ENCODE data around the gene ELFN1.

Gene ELFN1

DNA sequence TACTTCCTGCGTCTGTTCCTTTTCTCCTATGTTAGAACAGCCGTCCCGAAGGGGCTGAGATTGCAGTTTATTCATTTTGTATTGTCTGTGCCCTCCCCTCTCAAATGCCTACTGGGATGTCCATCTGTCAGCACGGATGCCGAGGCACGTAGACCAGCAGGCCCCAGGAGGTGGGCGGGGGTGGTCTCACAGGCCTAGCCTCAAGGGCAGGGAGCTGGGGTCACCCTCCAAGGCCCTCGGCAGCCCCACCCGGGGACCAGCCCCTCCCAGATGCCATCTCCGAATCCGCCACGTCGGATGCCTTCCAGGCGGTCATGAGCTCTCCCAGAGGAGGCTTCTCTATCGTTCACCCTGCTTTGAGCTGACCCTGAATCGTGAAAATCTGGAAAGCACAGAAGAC lies 59.7 kb downstream of the ELFN1 start:
- no peak for DNase-seq

DNA sequence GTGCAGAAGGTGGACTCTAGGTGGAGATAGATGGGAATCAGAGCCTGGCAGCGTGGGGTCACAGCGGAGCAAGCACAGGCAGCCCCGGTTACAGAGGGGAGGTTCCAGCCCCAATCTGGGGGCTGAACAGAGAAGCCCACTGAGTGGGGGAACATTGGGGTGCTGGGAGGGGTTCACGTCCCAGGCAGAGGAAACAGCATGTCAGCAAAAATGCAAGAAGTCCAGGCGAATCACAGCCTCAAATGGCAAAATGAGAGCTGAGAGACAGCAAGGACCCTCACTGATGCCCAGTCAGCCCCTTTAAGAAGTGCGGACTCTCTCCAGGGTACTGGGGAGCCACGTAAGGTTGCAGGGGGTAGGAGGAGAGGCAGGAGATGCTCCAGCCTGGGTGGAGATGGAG lies 62.0 kb downstream of the ELFN1 start:
- DNase-seq = no peak

DNA sequence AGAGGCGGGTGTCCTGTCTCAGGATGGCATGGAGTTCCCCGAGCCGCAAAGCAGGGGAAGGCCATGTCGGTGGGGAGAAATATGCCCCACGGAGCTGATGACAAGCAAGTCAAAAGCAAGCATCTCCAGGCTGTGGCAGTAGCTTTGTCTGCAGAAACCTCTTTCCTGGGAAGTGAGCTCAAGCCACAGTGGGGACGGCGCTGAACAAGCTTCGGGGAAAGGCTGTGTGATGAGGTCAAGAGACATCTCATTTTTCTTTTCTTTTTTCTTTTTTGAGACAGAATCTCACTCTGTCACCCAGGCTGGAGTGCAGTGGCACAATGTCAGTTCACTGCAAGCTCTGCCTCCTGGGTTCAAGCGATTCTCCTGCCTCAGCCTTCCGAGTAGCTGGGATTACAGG lies 62.6 kb downstream of the ELFN1 start:
- no peak for DNase-seq

DNA sequence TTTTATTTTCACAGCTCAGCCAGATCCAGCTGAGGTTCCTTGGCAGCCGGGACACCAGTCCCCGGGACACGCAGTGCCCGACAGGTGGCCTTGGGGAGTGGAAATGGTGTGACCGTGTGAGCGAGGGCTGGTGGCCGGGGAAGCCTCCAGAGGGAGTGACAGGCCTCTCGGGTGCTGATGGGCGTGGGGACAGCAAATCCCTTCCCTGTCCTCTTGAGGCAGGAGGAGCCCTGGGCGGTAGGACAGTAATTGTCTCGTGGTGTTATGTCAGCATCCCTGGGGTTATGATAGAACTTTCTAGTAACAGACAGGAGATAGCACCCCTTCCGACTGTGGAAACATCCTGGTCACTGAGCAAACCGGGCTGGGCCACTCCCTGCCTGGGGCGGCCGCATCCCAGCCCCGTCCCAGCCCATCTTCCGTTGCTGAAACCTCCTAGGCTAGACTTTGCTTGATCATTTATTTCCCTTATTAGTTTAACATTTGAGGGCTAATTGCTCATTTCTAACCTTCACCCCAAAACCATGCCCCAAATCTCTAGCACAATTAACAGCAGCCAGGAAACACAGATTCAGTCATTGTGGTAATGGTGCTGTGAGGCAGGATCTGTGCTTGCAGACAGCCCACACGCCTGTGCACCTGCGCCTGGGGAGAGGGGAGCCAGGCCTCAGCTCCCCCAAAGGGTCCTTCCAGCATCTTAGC lies 63.3 kb downstream of the ELFN1 start:
- no peak for DNase-seq

DNA sequence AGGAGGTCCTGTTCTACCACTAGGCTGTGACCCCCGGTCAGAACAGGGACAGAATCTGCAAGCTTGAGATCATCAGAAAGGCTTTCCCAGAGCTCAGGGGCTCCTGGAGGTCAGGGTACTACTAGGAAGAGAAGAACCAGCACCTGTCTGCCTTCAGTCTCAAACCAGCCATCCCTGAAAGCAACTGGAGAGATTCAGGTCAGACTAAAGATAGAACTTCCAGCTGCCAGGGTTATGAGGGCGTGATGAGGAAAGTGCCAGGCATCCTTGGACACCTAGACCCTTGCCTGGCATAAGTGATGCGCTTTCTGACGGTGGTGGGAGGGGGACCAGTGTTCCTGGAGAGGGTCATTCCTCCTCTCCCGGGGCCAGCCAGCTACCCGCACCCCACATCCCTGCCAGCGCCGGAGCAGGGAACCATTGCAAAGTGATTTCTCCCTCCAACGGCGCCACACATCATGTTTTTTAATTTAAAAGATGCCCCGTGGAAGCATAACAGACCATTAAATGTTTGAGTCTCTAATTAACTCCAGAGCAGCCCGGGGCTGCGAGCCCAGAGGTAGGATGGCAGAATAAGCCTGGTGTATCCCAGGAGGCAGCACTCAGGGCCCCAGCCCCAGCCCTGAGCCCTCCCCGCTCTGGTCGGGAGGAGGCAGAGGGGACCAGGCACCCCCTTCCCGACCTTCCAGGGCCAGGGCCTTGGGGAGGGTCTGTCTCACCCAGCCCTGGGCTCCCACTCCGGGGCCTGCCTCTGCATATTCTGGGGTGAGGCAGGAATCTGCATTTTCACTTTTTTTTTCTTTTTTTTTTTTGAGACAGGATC lies 64.0 kb downstream of the ELFN1 start:
- DNase-seq = no peak

DNA sequence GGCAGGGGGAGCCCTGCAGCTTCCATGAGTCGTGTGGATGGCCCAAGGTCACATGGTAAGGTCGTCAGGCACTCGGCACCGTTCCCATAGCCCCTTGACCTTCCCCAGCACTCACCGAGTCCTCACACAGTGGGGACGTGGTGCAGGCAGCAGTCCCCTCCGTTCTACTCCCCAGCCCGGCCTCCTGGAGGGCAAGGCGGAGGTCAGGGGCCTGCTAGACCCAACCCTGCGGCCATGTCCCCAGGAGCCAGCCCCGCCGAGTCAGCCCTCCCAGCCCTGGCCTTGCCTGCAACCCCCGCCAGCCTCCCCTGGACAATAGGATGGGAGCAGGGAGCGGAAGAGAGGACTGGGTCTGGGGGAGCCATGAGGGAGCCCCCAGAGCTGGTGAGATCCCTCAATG lies 65.2 kb downstream of the ELFN1 start:
- DNase-seq = no peak

DNA sequence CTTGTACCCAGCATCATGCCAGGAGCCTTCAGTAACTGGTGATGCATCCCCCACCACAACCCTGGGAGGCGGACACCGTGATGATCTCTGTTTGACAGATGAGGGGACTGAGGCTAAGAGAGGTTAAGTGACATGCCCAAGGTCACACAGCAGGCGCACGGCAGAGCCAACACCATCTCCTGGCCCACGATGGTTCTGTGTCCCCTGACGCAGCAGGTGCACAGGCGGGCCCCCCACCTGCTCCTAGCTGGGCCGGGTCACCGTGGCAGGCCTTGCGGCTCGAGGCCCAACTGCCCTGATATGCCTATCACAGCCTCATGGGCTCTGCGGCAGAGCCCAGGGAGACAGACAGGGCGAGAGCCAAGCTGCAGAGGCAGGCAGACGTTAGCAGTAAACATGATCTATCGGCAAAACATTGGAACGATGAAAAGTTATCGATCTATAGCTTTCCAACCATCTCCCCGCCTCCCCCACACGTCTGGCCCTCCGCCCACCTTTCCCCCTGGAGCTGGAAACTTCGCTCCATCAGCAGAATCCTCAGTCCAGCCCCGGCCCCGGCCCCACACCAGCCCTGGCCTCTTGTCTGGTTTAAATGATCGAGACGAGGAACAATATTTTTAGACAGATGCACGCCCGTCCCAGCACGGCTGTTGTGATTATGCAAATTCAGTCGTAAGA lies 65.9 kb downstream of the ELFN1 start:
- no peak for DNase-seq

DNA sequence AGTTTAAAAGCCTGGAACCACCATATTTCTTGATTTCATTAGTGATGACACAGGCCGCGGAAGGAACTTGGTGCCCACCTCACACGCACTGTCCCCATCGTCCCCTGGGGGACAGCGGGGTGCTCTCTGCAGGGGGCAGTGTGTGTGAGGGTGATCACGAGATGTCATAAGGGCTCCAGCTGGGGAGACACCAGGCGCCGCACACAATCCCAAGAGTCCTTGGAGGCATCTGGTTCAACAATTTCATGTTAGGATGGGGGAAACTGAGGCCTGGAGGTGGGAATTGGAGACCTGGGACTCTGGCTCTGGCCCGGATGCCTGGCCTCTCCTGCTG lies 66.4 kb downstream of the ELFN1 start:
- no peak for DNase-seq

DNA sequence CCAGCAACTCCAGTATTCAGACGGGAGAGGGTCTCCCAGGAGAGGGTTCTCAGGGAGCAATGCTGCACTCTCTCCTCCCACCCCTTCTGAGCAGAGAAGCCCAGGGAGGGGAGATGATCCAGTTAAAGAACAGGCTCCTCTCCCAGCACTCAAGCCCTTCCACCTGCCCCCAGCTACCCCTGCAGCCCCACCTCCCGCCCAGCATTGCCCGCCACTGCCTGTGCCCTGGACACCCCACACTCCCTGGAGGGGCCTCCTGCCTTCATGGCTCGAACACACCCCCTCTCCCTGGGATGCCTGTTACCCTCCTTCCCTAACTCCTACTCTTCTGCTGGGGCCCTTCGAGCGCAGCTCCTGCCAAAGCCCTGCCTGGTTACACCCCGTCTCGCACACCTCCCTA lies 66.8 kb downstream of the ELFN1 start:
- no peak for DNase-seq

DNA sequence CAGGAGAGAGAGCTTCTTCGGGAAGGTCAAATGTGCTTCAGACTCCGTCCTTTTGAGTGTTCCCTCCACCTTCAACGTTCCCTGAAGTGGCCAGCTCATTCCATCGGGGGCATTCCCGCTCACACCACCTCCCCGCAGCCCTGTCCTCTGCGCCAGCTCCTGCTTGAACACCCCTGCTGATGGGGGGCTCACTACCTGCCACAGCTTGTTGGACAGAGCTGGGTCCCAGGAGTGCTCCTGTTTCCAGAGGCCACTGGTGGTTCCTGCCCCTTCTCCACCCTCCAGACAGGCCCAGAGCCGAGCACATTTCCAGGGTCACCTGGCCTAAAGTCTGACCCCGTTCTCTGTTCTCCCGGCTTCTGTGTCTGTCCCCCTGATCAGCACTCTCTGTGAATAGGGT lies 67.4 kb downstream of the ELFN1 start:
- no peak for DNase-seq

DNA sequence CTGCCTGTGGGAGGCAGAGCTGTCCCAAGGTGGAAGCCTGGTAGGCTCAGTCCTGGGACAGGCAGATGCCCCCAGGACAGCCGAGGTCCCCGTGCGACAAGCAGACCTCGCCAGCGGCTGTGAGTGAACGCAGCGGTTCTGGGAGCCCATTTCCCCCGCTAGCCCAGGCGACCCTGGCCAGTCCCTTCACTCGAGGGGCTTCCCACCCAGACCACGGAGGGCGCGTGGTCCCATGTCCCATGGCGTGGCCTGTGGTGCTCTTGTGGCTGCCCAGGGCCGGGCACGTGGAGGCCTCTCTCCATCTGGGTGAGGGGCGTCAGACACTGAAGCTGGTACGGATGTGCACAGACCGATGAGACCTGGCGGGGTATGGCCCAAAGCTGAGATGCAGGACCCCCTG lies 67.9 kb downstream of the ELFN1 start:
- DNase-seq = no peak

DNA sequence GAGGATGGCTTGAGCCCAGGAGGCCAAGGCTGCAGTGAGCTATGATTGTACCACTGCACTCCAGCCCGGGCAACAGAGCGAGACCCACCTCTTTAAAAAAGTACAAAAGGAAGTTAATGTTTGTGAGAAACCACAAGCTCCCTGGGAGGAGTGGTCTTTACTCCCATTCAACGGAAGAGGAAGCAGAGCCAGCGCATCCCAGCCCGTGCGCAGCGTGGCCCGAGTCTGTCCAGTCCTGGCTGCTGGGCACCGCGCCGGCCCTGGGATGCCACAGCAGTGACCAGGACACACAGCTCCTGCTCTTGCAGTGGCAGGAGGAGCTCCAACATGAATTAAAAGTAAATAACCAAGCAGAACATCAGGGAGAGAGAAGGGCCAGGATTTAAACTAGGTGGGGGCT lies 68.4 kb downstream of the ELFN1 start:
- DNase-seq = no peak

DNA sequence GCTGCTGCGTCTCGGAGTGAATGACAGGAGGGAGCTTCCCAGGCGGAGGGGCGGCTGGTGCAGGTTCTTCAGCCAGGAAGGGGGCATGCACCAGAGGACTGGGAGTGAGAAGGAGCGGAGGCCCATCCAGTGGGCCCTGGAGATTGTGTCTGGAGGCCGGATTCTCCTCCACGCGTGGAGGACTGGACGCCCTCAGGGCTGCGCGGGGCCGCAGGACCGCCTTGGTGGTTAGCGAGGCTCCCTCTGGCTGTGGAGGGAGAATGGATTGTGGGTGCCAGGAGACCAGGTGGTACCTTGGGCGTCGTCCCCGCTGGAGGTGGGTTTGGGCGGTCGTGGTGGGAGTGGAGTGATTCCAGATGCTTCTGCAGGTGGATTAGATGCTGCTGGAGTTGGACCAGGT lies 68.9 kb downstream of the ELFN1 start:
- DNase-seq = no peak

DNA sequence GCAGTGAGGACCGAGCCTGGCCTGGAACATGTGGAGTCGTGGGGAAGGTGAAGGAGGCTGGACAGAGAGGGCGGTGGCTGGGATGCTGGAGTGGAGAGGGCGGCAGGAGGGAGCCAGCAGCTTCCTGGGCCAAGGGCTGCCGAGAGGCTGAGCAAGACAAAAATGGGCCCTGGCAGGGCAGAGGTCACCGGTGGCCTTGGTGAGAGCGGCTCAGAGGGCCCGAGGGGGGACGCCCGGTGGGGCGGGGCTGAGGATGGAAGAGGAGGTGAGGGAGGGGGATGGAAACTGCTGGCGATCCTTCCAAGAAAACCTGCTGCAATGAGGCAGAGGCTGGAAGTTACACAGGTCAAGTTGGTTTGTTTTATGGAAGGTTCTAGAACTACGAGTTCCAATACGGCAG lies 69.5 kb downstream of the ELFN1 start:
- no peak for DNase-seq

DNA sequence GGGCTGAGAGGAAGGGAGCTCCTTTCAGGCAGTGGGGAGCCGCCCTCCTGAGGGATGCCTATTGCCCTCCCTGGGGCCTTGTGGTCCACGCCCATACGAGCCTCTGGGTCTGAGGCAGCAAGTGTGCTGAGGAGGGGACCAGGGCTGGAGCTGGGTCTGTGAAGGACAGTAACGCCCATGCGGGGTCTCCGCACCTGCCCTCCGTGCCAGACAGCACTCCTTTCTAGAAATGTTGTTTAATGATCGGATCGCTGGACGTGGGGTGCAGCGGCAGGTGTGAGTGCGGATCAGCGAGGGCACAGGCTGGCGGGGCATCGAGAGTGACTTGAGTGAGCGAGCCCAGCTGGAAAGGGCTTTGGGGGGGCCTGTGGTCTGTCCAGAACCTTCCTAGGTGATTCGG lies 70.1 kb downstream of the ELFN1 start:
- no peak for DNase-seq

DNA sequence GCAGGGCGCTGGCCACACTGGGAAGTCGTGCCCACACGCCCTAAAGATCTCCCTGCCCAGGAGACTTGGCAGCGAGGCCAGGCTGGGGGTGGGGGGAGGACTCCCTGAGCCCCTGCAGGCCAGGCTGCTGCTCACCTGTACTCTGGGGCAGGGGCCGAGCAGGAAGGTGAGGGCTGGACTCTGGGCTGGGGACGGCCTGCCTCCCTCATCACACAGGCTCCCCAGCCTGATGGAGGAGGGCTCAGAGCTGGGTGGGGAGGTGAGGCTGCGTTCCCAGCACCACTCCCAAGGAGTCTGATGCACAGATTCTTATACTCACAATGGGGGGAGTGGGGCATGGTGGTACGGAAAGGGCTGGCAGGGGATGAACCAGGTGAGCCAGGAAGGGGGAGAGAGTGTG lies 71.2 kb downstream of the ELFN1 start:
- no peak for DNase-seq

DNA sequence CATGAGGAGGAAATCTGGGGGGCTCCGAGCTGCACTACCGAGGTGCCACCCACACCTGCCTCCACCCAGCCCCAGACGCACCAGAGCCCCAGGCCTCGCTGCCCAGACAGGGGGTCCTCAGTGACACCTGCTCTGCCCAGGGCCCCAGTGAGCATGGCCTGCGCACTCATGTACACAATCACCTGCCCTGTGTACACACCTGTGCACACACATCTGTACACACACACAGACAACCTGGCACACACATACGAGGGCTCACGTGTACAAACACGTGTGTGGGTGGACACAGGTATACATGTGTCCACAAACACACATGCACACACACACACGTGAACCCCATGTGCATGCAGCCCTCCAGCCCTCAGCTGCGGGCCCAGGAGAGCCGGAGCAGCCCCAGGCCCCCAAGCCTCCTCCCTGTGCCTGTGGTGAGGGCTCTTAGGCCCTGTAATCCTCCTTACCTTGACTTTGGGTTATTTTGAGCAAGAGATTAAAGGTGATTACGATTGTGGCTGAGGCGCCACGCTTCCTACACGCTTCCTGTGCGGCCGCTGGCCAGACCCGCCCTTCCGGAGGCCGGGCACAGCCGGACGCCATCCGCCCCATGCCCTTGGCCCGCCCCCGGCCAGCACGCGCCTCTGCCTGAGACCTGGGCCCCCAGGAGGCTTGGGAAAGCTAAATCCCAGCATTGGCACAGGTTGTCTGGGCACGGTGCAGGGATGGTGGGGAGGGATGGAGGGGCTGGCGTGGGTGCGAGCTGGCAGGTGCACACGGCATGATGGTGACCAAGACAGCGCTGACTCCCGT lies 71.9 kb downstream of the ELFN1 start:
- DNase-seq = no peak

DNA sequence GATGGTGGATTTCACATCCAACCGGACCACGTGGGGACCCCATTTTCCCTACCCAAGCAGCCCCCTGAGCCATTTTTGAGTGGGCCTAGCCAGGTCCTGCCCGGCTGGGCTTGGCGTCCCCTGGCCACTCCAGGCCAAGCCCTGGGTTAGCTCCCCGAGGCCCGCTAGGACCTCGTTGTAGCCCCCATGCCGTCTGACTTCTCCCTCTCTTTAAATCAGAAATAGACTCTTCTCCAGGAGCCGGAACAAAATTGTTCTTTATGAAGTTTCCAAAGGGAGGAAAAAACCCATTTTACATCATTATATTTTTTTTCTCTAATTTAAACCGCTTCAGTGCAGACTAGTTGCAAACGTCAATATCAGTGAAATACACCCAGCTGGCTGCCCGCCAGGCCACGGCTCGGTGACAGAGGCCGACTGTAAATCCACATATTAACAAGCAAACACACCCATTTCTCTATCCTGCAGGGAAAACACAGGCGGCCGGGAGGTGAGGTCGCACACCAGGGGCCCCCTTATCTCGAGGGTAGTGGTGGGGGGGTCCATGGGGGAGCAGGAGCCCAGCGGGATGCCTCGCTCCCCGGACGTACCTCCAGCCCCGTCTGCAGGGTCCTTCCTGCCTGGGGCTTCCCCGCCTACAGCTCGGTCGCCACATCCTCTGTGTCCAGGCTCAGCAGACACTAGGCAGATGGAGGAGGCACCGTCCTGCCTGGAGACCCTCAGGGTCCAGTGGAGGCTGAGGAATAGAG lies 72.7 kb downstream of the ELFN1 start:
- DNase-seq = no peak

DNA sequence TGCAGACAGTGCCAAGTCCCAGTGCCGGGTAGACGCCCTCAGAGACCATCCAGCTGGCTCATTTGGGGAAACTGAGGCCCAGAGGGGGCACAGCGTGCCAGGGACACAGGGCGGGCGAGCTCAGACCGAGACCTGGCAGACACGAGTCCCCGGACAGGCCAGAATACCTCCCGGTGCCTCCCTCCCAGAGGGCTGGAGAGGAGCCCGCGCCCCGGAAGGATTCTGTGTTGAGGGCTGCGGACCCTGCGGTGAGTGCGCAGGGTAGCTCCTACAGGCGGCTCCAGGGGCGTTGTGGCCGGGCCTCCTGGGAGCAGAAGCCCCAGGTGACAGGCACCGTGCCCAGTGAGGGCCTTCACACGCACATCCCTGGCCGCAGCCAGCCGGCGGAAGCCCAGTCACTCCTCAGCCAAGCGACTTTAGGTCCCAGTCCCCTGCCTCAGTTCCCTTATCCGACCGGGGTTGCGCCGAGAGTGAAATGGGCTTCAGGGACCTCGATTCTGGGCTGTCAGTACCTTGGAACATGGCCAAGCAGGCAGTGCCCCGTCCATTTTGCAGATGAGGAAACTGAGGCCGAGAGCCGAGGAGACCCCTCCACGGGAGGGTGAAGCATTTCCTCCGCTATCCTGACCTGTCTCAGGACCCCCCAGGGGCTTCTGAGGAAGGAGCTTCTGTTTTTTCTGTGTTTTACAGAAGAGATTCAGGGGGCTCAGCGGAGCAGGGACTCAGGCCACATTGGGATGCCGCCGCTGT lies 73.6 kb downstream of the ELFN1 start:
- DNase-seq = no peak

DNA sequence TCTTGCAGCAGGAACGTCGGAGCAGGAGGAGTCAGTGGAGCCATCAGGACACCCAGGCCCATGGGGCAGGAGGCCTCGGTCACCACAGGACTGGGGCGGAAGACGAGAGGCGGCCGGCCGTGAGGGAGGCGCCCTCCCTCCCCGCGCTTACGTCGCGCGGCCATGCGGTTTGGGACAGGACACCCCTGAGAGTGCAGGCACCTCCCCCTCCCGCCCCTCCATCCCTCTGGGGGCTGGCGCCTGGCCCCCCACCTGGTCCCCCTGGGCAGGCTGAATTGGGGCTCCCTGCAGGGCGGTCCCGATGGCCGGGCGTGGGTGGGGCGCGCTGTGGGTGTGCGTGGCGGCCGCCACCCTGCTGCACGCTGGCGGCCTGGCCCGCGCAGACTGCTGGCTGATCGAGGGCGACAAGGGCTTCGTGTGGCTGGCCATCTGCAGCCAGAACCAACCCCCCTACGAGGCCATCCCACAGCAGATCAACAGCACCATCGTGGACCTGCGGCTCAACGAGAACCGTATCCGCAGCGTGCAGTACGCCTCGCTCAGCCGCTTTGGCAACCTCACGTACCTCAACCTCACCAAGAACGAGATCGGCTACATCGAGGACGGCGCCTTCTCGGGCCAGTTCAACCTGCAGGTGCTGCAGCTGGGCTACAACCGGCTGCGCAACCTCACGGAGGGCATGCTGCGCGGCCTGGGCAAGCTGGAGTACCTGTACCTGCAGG lies 74.4 kb downstream of the ELFN1 start:
- no peak for DNase-seq

DNA sequence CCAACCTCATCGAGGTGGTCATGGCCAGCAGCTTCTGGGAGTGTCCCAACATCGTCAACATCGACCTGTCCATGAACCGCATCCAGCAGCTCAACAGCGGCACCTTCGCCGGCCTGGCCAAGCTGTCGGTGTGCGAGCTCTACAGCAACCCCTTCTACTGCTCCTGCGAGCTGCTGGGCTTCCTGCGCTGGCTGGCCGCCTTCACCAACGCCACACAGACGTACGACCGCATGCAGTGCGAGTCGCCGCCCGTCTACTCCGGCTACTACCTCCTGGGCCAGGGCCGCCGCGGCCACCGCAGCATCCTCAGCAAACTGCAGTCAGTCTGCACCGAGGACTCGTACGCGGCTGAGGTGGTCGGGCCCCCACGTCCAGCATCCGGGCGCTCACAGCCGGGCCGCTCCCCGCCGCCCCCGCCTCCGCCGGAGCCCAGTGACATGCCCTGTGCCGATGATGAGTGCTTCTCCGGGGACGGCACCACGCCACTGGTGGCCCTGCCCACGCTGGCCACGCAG lies 75.0 kb downstream of the ELFN1 start:
- DNase-seq = no peak

All from activated CD4-positive, CD25-positive, alpha-beta regulatory T cell (primary cell).